Tibial nerve (tissue), 4 donors: ENCODE measurements around the gene SEMA6A. TPM values are rescaled to one million over a fixed set of nuclear protein-coding genes. Genes with fewer than 3 reads are reported as not detected.

ENCODE experiments used
- DNase-seq, 2 donors: peaks; one replicate each; pipeline ENCODE4 v3.0.0-alpha.2; 2019; ENCODE audit warnings: low spot score in 2 of 2
- H3K27ac ChIP-seq, 4 donors: fragments of 200-600 bp; sonication (generic) in 3 of 4; one replicate each; pipeline ENCODE4 v1.5.1; 2017 to 2019; ENCODE audit warnings: mild to moderate bottlenecking in 1 of 4
- H3K27me3 ChIP-seq, 2 donors: fragments of 200-600 bp; sonication (generic) in 1 of 2; one replicate each; pipeline versions ENCODE4 v1.5.1 to v1.6.0; 2017 to 2019
- H3K36me3 ChIP-seq, 3 donors: fragments of 200-600 bp; sonication (generic); one replicate each; pipeline ENCODE4 v1.5.1; 2018 to 2019
- H3K4me1 ChIP-seq, 4 donors: fragments of 200-600 bp; sonication (generic) in 3 of 4; one replicate each; pipeline ENCODE4 v1.5.1; 2017 to 2019
- H3K4me3 ChIP-seq, 4 donors: fragments of 200-600 bp; sonication (generic) in 3 of 4; one replicate each; pipeline ENCODE4 v1.5.1; 2017 to 2019; ENCODE audit warnings: mild to moderate bottlenecking in 1 of 4, moderate library complexity in 1 of 4
- H3K9me3 ChIP-seq, 4 donors: fragments of 200-600 bp; sonication (generic) in 3 of 4; one replicate each; pipeline ENCODE4 v1.5.1; 2017 to 2019
- CTCF ChIP-seq, 5 experiments: fragments of 200-600 bp in 3 of 5; fragments of 450-650 bp in 2 of 5; sonication (generic) in 3 of 5; IDR thresholded peaks; one replicate each; pipeline ENCODE4 v1.5.1; 2016 to 2019; ENCODE audit warnings: antibody characterized with exemption in 5 of 5, mild to moderate bottlenecking in 3 of 5, moderate library complexity in 2 of 5
- EP300 ChIP-seq, 2 donors: sonication (generic); formaldehyde crosslinking; IDR thresholded peaks; one replicate each; pipeline ENCODE4 v1.6.1; 2017; ENCODE audit warnings: antibody characterized with exemption in 2 of 2, mild to moderate bottlenecking in 1 of 2
- POLR2A ChIP-seq, 2 donors: fragments of 450-650 bp; IDR thresholded peaks; one replicate each; pipeline ENCODE4 v1.6.1; 2017; ENCODE audit warnings: antibody characterized with exemption in 2 of 2, mild to moderate bottlenecking in 2 of 2, moderate library complexity in 2 of 2
- WGBS, 2 donors: methylation state at CpG; one replicate each; pipeline ENCODE4 v1.1.5; 2018; 5-methylcytosine and 5-hydroxymethylcytosine counted together
- total RNA-seq, 4 donors: library from RNA; depleted of rRNA; stranded (reverse); fragments of >200 nt; gene quantifications; one replicate each; pipeline ENCODE4 v1.1.0, GENCODE V29; 2016

Gene SEMA6A
- total RNA-seq, 4 donors from 2014 or later, result 13.6 to 25.1 (median 21.4) TPM

DNA sequence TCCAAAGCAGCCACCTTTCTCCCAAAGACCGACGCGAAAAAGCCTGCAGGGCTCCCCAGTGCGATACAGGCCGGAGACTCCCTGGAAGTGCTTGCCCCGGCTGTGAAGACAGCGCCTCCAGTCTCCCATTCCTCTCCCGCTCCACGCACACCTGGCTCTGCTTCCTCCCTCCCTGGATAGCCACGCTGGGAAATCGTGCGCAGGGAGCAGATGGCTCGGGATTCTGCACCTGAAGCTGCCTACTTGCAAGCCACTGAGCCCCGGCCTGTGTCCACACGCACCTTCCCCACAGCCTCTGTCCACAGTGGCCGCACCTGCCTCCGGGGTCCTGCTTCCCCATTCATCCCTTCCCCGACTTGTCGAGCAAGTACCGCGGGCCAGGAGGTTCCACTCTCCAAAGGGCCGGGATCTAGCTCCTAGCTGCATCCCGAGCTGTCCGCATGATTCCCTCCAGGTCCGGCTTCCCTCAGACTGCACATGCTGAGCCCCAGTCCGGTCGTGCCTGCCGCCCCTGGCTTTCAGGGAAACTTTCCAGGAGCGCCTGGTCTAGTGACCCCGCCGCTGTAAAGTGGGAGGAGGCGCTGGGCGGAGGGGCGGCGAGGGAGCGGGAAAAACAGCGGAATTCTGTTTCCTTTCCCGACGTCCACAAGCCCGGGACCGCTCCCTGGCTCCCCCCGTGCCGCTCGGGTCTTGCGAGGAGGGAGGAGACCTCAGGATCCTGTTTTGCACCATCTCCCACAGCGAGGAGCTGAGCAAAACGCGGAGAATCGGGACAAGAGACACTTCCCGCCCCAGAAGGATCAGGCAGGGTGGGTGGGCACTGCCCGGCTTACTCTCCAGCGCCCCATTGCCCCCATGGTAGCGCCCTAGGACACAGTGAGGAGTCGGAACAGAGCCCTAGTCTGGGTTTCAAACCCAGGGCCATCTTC, 2.0 kb downstream of the SEMA6A start:
- H3K27me3 ChIP-seq, result peaks cover 0 to 13% of the 10 kb centered on the region in 2 donors
- peak overlapping the region; percentile 62 to 79 (median 72) for H3K4me3 ChIP-seq
- H3K9me3 ChIP-seq, result no peaks in the 10 kb centered on the region
- WGBS, 2 donors, result 3 to 5% methylated on average over 33 to 48 of the region's 54 CpGs
- peak overlapping the region in 3 of 4 donors; percentile 65 to 84 (median 80) for H3K27ac ChIP-seq
- H3K36me3 ChIP-seq, result no peaks in the 10 kb centered on the region
- DNase-seq, result no peak
- TF ChIP-seq EP300 (IDR thresholded peaks at IDR 0.05) (no peak), CTCF (IDR thresholded peaks at IDR 0.05) (no peak), POLR2A (IDR thresholded peaks at IDR 0.05) (no peak)
- peaks cover 0 to 44% (median 5%) of the 10 kb centered on the region in 4 donors for H3K4me1 ChIP-seq

GRCh38 chr5:116571568-116572349, 2.9 kb downstream of the SEMA6A start:
- Histone ChIP-seq H3K4me3 (peak overlapping the region; percentile 62 to 79 (median 72)), H3K27ac (peak overlapping the region in 3 of 4 donors; percentile 5 to 84 (median 65))

GRCh38 chr5:116569999-116570398, 4.6 kb downstream of the SEMA6A start:
- peaks cover 0 to 36% (median 3%) of the 10 kb centered on the region in 4 donors for H3K4me1 ChIP-seq
- 84 to 85% methylated on average over 4 of the region's 4 CpGs for WGBS, 2 donors
- no peak overlapping the region for H3K27ac ChIP-seq
- H3K4me3 ChIP-seq, result no peak overlapping the region
- DNase-seq, result no peak
- no peaks in the 10 kb centered on the region for H3K9me3 ChIP-seq
- TF ChIP-seq EP300 (IDR thresholded peaks at IDR 0.05) (no peak), CTCF (IDR thresholded peaks at IDR 0.05) (no peak), POLR2A (IDR thresholded peaks at IDR 0.05) (no peak)
- H3K27me3 ChIP-seq, result peaks cover 0 to 7% of the 10 kb centered on the region in 2 donors
- H3K36me3 ChIP-seq, result no peaks in the 10 kb centered on the region

More at GRCh38 chr5:116571568-116572349, 2.9 kb downstream of the SEMA6A start:
- Histone ChIP-seq H3K27me3 (peaks cover 0 to 13% of the 10 kb centered on the region in 2 donors), H3K4me1 (peaks cover 0 to 44% (median 5%) of the 10 kb centered on the region in 4 donors), H3K9me3 (no peaks in the 10 kb centered on the region), H3K36me3 (no peaks in the 10 kb centered on the region)
- TF ChIP-seq CTCF (IDR thresholded peaks at IDR 0.05), result no peak
- no peak for TF ChIP-seq EP300 (IDR thresholded peaks at IDR 0.05)
- no peak for TF ChIP-seq POLR2A (IDR thresholded peaks at IDR 0.05)
- WGBS, 2 donors, result 27 to 42% methylated on average over 17 of the region's 17 CpGs
- DNase-seq, result no peak

DNA sequence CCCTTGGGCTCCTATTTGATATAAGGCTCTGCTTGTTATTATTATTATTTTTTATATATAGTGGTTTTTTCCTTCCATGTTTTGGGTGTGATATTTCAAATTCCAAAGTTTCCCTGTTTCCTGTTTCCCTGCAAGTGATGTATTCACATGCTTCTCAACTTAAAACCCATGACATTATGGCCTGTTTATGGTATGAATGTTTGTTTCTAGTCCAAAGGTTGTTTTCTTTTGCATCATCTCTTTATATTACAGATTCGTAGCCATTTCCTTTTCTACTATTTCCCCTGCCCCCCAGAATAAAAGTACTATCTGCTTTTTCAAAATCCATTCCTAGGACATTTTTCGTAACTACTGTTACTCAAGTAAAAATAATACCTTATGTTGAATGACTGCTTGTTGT, 7.5 kb downstream of the SEMA6A start:
- no peak for DNase-seq
- Histone ChIP-seq H3K4me1 (peaks cover 0 to 12% (median 2%) of the 10 kb centered on the region in 4 donors), H3K4me3 (no peak overlapping the region), H3K27ac (no peak overlapping the region), H3K27me3 (no peaks in the 10 kb centered on the region), H3K9me3 (no peaks in the 10 kb centered on the region), H3K36me3 (no peaks in the 10 kb centered on the region)
- TF ChIP-seq CTCF (IDR thresholded peaks at IDR 0.05) (no peak), EP300 (IDR thresholded peaks at IDR 0.05) (no peak), POLR2A (IDR thresholded peaks at IDR 0.05) (no peak)
- WGBS, 2 donors, result 86 to 87% methylated on average over 2 of the region's 2 CpGs
